ENCODE results near the gene PPP4R2.

Gene PPP4R2

GRCh38 chr3:73080216-73080966 is 83.8 kb downstream of the PPP4R2 start:
- no peak overlapping the region for H3K4me3 ChIP-seq (ENCODE audit: low read depth, low read length)
- no peak for DNase-seq (ENCODE audit: low read depth, low spot score)
- in situ Hi-C loops (cut with HindIII; ENCODE audit: low sequenced_read_pairs): no loop called here
- no peak for TF ChIP-seq CTCF (IDR thresholded peaks at IDR 0.05; ENCODE audit: low read depth, low read length)

DNA sequence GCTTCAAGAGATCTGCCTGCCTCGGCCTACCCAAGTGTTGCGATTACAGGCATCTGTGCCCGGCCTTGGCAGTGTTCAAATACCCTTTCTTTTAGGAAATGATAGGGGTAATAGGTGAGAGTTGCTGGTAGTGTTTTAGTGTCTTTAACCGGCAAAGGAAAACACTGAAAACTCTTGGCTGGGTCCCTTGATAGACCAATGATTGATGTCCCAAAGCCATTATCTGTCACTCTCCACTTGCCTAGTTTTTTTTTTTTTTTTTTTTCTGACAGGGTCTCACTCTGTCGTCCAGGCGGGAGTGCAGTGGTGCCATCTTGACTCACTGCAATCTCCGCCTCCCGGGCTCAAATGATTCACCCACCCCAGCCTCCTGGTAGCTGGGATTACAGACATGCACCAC is 84.5 kb downstream of the PPP4R2 start:
- H3K4me3 ChIP-seq (ENCODE audit: low read depth, low read length): no peak overlapping the region
- TF ChIP-seq CTCF (IDR thresholded peaks at IDR 0.05; ENCODE audit: low read depth, low read length): no peak
- DNase-seq (ENCODE audit: low read depth, low spot score): no peak
- in situ Hi-C loops (cut with HindIII; ENCODE audit: low sequenced_read_pairs): no loop called here

GRCh38 chr3:73084170-73084569 is 87.6 kb downstream of the PPP4R2 start:
- TF ChIP-seq CTCF (IDR thresholded peaks at IDR 0.05; ENCODE audit: low read depth, low read length): no peak
- no peak for DNase-seq (ENCODE audit: low read depth, low spot score)
- in situ Hi-C loops (cut with HindIII; ENCODE audit: low sequenced_read_pairs): no loop called here
- no peak overlapping the region for H3K4me3 ChIP-seq (ENCODE audit: low read depth, low read length)

DNA sequence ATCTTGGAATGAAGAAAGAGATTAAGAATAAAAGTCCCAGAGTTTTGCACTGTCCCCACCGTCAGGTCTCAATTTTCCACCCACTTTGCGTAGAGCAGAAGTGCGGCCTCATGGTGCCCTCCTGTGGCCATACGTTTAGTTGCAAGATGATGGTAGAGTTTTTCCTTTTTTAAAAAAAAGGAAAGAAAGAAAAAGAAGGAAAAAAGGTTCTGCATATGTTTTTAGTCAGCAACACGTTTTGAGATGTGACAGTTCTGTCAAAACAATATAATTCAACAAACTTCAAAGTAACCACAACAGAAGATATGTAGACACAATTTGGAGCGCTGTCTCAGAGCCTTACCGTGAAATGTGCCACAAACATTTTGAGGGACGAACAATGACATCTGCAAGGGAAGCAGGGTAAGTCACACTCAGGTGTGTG is 89.5 kb downstream of the PPP4R2 start:
- in situ Hi-C loops (cut with HindIII; ENCODE audit: low sequenced_read_pairs): no loop called here
- DNase-seq (ENCODE audit: low read depth, low spot score): peak; percentile 35
- H3K4me3 ChIP-seq (ENCODE audit: low read depth, low read length): no peak overlapping the region
- peak; percentile 68 for TF ChIP-seq CTCF (IDR thresholded peaks at IDR 0.05; ENCODE audit: low read depth, low read length)

DNA sequence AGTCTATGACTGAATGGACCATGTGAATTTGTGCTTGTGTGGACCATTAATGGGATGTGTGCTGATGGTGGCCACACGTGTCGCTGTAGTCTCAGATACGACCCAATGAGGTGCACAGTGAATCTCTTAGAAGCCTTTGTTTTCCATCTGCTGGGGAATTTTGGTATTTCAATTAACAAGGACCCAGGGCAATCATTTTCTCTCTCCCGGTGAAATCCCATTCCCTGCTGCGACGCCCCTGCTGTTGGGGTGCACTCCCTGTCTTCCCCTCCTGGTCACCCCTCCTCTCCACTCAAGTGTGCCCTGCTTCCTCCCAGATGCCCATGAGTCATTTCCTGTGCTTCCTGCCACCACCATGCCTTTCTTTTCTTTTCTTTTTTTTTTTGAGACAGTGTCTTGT is 97.5 kb downstream of the PPP4R2 start:
- no peak overlapping the region for H3K4me3 ChIP-seq (ENCODE audit: low read depth, low read length)
- in situ Hi-C loops (cut with HindIII; ENCODE audit: low sequenced_read_pairs): no loop called here
- TF ChIP-seq CTCF (IDR thresholded peaks at IDR 0.05; ENCODE audit: low read depth, low read length): peak; percentile 1
- DNase-seq (ENCODE audit: low read depth, low spot score): no peak

GRCh38 chr3:73094951-73095350 is 98.3 kb downstream of the PPP4R2 start:
- DNase-seq (ENCODE audit: low read depth, low spot score): no peak
- H3K4me3 ChIP-seq (ENCODE audit: low read depth, low read length): no peak overlapping the region
- in situ Hi-C loops (cut with HindIII; ENCODE audit: low sequenced_read_pairs): no loop called here
- no peak for TF ChIP-seq CTCF (IDR thresholded peaks at IDR 0.05; ENCODE audit: low read depth, low read length)

Data from astrocyte of the spinal cord (primary cell).